SH-SY5Y (cell line): ENCODE results near the gene FGD4.

Source experiments
- GATA2 ChIP-seq: IDR thresholded peaks from 2 replicates; pipeline ENCODE4 v1.6.1; 2011; ENCODE audit warnings: mild to moderate bottlenecking, low read depth, low read length
- GATA3 ChIP-seq: IDR thresholded peaks from 2 replicates; pipeline ENCODE4 v1.6.1; 2011; ENCODE audit warnings: low read depth, mild to moderate bottlenecking, low read length, moderate library complexity

- TF ChIP-seq GATA2 (no peak), GATA3 (no peak)
These were observed 55.5 kb downstream of the FGD4 start for GRCh38 chr12:32454866-32455265.
